LNCAP (cell line): ENCODE data around the gene CLCN3.

Source experiments
- CTCF ChIP-seq: fragments of 450-650 bp; IDR thresholded peaks from 2 replicates; pipeline ENCODE4 v1.5.1; 2017; ENCODE audit warnings: mild to moderate bottlenecking

The CLCN3 gene

GRCh38 chr4:169650227-169650936 lies 30.0 kb downstream of the CLCN3 start:
- no peak for TF ChIP-seq CTCF

DNA sequence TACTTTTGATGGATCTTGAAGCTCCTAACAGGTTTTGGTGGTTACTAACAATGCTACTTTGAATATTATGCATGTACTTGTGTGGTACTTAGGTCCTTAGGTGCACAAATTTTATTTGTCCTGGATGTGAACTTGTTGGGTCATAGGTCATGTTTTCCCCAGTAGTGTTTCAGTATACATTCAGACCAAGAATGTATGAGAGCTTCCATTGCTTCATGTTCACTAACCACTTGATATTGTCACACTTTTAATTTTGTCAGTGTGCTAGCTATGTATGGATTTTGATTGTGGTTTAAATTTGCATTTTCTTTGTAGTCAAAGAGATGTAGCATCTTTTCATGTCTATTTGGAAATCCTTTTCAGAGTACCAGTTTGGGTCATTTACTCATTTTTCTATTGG lies 32.2 kb downstream of the CLCN3 start:
- TF ChIP-seq CTCF = no peak

GRCh38 chr4:169655401-169655800 lies 35.0 kb downstream of the CLCN3 start:
- TF ChIP-seq CTCF = no peak

DNA sequence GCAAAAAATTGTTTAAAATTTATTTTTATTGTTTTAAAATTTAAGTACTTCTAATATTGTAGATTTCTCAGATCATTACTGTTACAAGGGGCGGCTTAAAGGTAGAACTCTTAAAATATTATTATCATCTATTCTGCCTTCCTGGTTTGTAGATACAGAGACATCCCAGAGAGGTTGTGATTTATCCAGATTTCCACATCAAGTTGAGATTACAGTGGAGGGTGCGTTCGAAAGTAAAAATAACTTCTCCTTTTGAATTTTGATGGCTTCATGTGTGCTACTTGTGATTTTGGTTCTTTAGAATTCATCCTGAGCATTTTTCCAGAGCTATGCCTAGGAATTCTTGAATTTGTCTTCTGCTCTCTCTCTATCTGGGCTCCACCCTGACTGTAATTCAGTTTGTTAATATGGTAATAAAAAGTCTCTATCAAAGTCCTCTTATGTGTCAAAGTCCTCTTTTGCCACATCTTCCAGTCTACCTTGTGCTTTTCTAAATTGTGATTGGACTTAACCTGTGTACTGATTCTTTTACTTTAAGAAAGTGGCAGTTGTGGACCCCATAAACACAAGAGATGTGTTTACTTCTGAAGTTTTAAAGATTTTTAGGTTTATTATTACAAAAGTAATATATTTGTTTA lies 37.2 kb downstream of the CLCN3 start:
- TF ChIP-seq CTCF = no peak

- no peak for TF ChIP-seq CTCF
Measured at GRCh38 chr4:169658196-169658595, 37.8 kb downstream of the CLCN3 start.

GRCh38 chr4:169658975-169659715 lies 38.8 kb downstream of the CLCN3 start:
- TF ChIP-seq CTCF = no peak

DNA sequence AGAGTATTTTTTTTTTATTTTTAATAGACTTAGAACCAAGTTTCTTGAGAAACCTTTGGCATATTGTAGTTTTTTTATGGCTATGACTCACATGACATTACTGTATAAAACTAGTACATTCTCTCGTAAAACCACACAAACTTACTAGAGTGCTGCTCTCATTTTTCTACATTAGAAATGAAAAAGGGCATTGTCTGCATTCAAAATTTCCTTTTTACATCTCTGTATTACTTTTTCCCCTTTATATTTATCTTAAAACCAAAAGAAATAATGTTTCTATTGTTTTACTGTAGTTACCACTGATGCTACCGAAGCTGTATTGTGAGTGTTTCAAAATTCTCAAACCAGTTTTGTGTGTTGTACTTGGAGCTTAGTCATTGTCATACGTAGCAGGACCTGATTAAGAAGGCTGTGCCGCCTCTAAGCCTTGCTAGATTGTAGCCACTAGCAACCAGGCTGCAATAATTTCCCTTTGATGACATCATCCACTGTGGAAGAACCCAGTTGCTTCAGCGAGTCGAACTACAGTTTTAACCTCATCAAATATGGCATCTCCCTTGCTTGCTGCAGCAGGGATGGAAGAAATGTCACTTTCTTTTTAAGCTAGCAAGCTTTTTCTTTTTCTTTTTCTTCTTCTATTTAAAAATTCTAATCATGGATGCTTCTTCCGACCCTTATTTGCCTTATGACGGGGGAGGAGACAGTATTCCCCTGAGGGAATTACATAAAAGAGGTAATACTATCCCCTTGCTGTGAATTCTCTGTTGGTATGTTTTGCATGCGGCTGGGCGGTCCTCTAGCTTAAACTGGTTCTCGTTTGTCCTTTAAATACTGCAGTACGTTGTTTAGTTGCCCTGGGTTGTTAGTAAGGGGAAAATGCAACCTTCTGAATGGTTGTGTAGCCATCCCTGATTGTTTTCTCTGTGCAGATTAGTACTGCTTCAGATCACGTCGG lies 39.6 kb downstream of the CLCN3 start:
- TF ChIP-seq CTCF = no peak
